Measurements from ENCODE around the gene LRMDA.

DNA sequence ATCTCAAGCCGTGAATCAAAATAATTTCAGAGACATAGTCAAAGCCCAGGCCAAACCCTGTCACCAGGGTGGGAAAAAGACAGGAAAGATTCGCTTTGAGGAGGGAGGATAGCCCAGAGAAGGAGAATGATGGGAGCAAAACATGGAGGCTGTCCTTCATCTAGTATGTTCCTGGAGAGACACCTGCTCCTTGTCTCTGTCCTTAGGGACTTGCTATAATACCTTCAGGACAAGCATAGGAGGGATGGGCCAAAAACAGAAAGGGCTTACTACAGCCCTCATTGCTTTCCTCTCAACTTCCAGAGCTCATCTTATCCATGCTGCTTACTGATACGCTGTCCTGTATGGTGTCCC is 593.7 kb downstream of the LRMDA start:
- TF ChIP-seq, protein P1, sequence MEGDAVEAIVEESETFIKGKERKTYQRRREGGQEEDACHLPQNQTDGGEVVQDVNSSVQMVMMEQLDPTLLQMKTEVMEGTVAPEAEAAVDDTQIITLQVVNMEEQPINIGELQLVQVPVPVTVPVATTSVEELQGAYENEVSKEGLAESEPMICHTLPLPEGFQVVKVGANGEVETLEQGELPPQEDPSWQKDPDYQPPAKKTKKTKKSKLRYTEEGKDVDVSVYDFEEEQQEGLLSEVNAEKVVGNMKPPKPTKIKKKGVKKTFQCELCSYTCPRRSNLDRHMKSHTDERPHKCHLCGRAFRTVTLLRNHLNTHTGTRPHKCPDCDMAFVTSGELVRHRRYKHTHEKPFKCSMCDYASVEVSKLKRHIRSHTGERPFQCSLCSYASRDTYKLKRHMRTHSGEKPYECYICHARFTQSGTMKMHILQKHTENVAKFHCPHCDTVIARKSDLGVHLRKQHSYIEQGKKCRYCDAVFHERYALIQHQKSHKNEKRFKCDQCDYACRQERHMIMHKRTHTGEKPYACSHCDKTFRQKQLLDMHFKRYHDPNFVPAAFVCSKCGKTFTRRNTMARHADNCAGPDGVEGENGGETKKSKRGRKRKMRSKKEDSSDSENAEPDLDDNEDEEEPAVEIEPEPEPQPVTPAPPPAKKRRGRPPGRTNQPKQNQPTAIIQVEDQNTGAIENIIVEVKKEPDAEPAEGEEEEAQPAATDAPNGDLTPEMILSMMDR (conservative IDR thresholded peaks at IDR 0.05; ENCODE audit: low read length): no peak
- TF ChIP-seq EZH2phosphoT487 (IDR thresholded peaks at IDR 0.05; ENCODE audit: borderline replicate concordance): no peak

Measured in Loucy (cell line).